PC-9 (cell line): ENCODE measurements around the gene FIGN.

Experiments used
- CTCF ChIP-seq: fragments of 200-600 bp; sonication (generic); conservative IDR thresholded peaks from 2 replicates; pipeline ENCODE4 v1.6.1; 2017; ENCODE audit warnings: mixed run types, antibody characterized with exemption, mild to moderate bottlenecking, moderate library complexity
- EZH2 ChIP-seq: fragments of 200-600 bp; sonication (generic); IDR thresholded peaks from 2 replicates; pipeline ENCODE4 v1.8.0; 2017; ENCODE audit warnings: antibody characterized with exemption, low read depth

GRCh38 chr2:163670929-163671328 is 64.9 kb downstream of the FIGN start:
- no peak for TF ChIP-seq CTCF
- no peak for TF ChIP-seq EZH2
